ENCODE results near the gene MIS18A.
"Not testable (repeated sequence)": the region's sequence is repeated elsewhere in the genome, so short reads cannot be mapped to it uniquely, and the experiment has no call there.

MIS18A gene

GRCh38 chr21:32304998-32305397 lies 26.1 kb upstream of the MIS18A start:
- DNase-seq (ENCODE audit: low read depth) = no peak

- DNase-seq (ENCODE audit: low read depth) = no peak
Measured at GRCh38 chr21:32303385-32303784, 24.5 kb upstream of the MIS18A start.

- no peak for DNase-seq (ENCODE audit: low read depth)
Measured at GRCh38 chr21:32302560-32302959, 23.7 kb upstream of the MIS18A start.

- DNase-seq (ENCODE audit: low read depth) = no peak
Measured at GRCh38 chr21:32301596-32301995, 22.7 kb upstream of the MIS18A start.

GRCh38 chr21:32300117-32300681 lies 21.4 kb upstream of the MIS18A start:
- DNase-seq (ENCODE audit: low read depth) = no peak

GRCh38 chr21:32299695-32300094 lies 20.8 kb upstream of the MIS18A start:
- DNase-seq (ENCODE audit: low read depth) = no peak

GRCh38 chr21:32298658-32299081 lies 19.8 kb upstream of the MIS18A start, which contains the start of gene MRAP:
Gene MRAP, plus strand, starts transcription at chr21:32298855. Its CDS starts 117 bp downstream, at chr21:32298972.
- no peak for DNase-seq (ENCODE audit: low read depth)

GRCh38 chr21:32298148-32298559 lies 19.3 kb upstream of the MIS18A start:
- no peak for DNase-seq (ENCODE audit: low read depth)

GRCh38 chr21:32297449-32297848 lies 18.6 kb upstream of the MIS18A start:
- no peak for DNase-seq (ENCODE audit: low read depth)

- DNase-seq (ENCODE audit: low read depth) = no peak
Measured at GRCh38 chr21:32285476-32285875, 6.6 kb upstream of the MIS18A start.

GRCh38 chr21:32282992-32283391 lies 4.1 kb upstream of the MIS18A start:
- DNase-seq (ENCODE audit: low read depth) = no peak

GRCh38 chr21:32281531-32281930 lies 2.7 kb upstream of the MIS18A start:
- no peak for DNase-seq (ENCODE audit: low read depth)

- DNase-seq (ENCODE audit: low read depth) = no peak
Measured at GRCh38 chr21:32279377-32279680, 480 bp upstream of the MIS18A start.

- DNase-seq (ENCODE audit: low read depth) = no peak
Measured at GRCh38 chr21:32278103-32278502, 746 bp downstream of the MIS18A start.

GRCh38 chr21:32276671-32277070 lies 2.2 kb downstream of the MIS18A start:
- DNase-seq (ENCODE audit: low read depth) = no peak

GRCh38 chr21:32270748-32271147 lies 8.1 kb downstream of the MIS18A start:
- DNase-seq (ENCODE audit: low read depth) = no peak

GRCh38 chr21:32265321-32265720 lies 13.5 kb downstream of the MIS18A start:
- DNase-seq (ENCODE audit: low read depth) = not testable (repeated sequence)

- no peak for DNase-seq (ENCODE audit: low read depth)
Measured at GRCh38 chr21:32261929-32262328, 16.9 kb downstream of the MIS18A start.

- no peak for DNase-seq (ENCODE audit: low read depth)
Measured at GRCh38 chr21:32260130-32260529, 18.7 kb downstream of the MIS18A start.

GRCh38 chr21:32258786-32259048 lies 20.1 kb downstream of the MIS18A start:
- DNase-seq (ENCODE audit: low read depth) = not testable (repeated sequence)

- peak; percentile 24 for DNase-seq (ENCODE audit: low read depth)
Measured at GRCh38 chr21:32257962-32258785, 20.7 kb downstream of the MIS18A start.

GRCh38 chr21:32256873-32257620 lies 21.8 kb downstream of the MIS18A start:
- DNase-seq (ENCODE audit: low read depth) = no peak

- no peak for DNase-seq (ENCODE audit: low read depth)
Measured at GRCh38 chr21:32256251-32256650, 22.6 kb downstream of the MIS18A start.

All from activated T-cell treated with anti-CD3 and anti-CD28 coated beads for 24 hours (primary cell).